Bronchial epithelial cell (primary cell): ENCODE measurements around the gene MND1. TPM values are rescaled to one million over a fixed set of nuclear protein-coding genes. Genes with fewer than 3 reads are reported as not detected.

Source experiments
- DNase-seq: peaks from one replicate; pipeline ENCODE4 v3.0.0-alpha.2; 2010; ENCODE audit warnings: low read depth
- FAIRE-seq: peaks from 2 replicates; lab custom pipeline; 2011; peaks lifted over from hg19 to GRCh38; lab: Jason Lieb, UNC
- H3K27me3 ChIP-seq: 2 replicates; pipeline ENCODE4 v1.5.1; 2011; ENCODE audit warnings: low read length; ENCODE audit not compliant: control insufficient read depth, insufficient read depth
- H3K36me3 ChIP-seq: 2 replicates; pipeline ENCODE4 v1.5.1; 2011; ENCODE audit warnings: low read length; ENCODE audit not compliant: control insufficient read depth, insufficient read depth
- H3K4me3 ChIP-seq: 2 replicates; pipeline ENCODE4 v1.5.1; 2011; ENCODE audit warnings: mild to moderate bottlenecking, low read depth, low read length, control low read depth
- total RNA-seq: library from RNA; depleted of rRNA; stranded (reverse); fragments of >200 nt; gene quantifications from 2 replicates; pipeline ENCODE4 v1.2.1, GENCODE V29; 2014
- TF ChIP-seq, protein P1 (sequence below): IDR thresholded peaks from 2 replicates; pipeline ENCODE4 v1.5.1; 2011; ENCODE audit warnings: mild to moderate bottlenecking, moderate library complexity, low read length, control low read depth, inconsistent platforms; ENCODE audit not compliant: insufficient read depth, severe bottlenecking

MND1 gene
- total RNA-seq, 1 donor from 2014 or later: 1.3 TPM

DNA sequence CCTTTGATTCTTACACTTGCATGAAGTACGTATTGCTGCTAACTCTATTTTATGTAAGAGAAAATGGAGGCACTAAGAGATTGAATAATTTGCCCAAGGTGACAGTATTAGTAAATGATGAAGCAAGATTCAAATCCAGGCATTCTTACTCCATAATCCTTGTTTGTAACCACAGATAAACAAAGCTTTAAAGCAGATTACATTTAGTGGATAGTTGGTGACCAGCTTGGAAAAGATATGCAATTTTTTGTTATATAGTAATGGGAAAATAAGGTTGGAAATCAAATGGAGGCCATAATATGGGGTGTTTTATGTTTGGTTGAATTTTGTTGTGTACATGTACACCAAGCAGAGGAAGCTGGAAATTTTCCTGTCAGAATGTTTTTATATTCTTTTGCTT is 30.8 kb downstream of the MND1 start:
- FAIRE-seq (no peak), DNase-seq (no peak)
- TF ChIP-seq, protein P1, sequence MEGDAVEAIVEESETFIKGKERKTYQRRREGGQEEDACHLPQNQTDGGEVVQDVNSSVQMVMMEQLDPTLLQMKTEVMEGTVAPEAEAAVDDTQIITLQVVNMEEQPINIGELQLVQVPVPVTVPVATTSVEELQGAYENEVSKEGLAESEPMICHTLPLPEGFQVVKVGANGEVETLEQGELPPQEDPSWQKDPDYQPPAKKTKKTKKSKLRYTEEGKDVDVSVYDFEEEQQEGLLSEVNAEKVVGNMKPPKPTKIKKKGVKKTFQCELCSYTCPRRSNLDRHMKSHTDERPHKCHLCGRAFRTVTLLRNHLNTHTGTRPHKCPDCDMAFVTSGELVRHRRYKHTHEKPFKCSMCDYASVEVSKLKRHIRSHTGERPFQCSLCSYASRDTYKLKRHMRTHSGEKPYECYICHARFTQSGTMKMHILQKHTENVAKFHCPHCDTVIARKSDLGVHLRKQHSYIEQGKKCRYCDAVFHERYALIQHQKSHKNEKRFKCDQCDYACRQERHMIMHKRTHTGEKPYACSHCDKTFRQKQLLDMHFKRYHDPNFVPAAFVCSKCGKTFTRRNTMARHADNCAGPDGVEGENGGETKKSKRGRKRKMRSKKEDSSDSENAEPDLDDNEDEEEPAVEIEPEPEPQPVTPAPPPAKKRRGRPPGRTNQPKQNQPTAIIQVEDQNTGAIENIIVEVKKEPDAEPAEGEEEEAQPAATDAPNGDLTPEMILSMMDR: no peak
- Histone ChIP-seq H3K4me3 (no peak overlapping the region), H3K27me3 (no peaks in the 10 kb centered on the region), H3K36me3 (no peaks in the 10 kb centered on the region)

DNA sequence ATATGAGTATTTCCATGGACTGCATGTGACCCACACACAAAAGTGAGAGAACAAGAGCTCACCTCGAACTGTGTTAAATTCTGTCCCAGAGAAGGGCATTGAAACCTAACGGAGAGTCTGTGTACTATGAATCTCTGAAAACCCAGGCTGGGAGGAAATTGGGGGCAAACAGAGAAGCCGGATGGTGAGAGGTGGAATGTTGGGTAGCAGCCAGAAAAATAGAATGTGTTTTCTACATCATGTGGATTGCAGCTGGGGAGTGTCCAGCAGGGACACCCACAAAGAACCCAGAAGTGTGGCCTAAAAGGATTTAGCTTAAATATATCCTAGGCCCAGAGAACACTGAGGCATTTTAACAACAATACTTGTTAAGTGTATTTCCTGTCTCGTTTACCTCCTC is 38.6 kb downstream of the MND1 start:
- FAIRE-seq (no peak), DNase-seq (no peak)
- TF ChIP-seq, protein P1: no peak
- H3K4me3 ChIP-seq: no peak overlapping the region
- H3K36me3 ChIP-seq: no peaks in the 10 kb centered on the region
- H3K27me3 ChIP-seq: no peaks in the 10 kb centered on the region

DNA sequence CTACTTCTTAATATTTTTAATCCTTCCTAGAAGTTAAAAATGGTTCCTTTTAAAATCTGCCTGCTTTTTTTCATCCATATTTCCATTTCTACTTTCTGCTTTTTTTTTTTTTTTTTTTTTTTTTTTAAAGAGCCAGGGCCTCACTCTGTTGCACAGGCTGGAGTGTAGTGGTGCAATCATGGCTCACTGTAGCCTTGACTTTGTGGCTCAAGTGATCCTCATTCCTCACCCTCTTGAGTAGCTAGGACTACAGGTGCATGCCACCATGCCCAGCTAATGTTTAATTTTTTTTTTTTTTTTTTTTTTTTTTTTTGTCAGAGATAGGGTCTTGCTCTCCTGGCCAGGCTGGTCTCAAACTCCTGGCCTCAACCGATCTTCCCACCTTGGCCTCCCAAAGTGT is 39.7 kb downstream of the MND1 start:
- DNase-seq: no peak
- no peak for FAIRE-seq
- TF ChIP-seq, protein P1: no peak
- Histone ChIP-seq H3K4me3 (no peak overlapping the region), H3K36me3 (no peaks in the 10 kb centered on the region), H3K27me3 (no peaks in the 10 kb centered on the region)

DNA sequence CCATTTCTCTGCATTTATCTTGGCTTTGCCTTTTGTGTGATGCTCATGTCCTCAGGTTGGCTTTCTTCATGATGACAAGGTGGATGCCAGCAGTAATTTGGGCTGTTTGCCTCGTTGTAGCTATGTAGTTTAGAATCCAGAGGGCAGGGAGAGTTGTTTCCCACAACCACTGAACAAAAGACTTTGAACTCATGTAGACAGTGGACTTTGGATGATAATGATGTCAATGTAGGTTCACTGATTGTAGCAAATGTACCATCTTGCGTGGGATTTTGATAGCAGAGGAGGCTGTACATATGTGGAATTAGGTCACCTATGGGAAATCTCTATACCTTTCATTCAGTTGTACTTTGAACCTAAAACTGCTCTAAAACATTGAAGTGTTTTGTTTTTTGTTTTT is 41.3 kb downstream of the MND1 start:
- TF ChIP-seq, protein P1: no peak
- Histone ChIP-seq H3K27me3 (no peaks in the 10 kb centered on the region), H3K4me3 (no peak overlapping the region), H3K36me3 (no peaks in the 10 kb centered on the region)
- DNase-seq (no peak), FAIRE-seq (no peak)

DNA sequence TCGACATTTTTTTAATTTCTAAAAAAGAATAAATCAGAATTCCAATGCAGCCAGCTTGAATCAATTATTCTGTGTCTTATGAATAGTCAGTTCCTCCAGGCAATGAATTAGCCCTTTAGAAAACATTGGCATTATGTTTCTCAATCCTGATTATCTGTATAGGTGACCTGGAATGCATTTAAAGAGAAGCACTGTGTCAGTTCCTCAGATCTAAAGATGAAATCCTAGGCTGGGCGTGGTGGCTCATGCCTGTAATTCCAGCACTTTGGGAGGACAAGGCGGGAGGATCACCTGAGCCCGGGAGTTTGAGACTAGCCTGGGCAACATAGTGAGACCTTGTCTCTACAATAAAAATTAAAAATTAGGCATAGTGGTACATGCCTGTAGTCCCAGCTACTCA is 43.5 kb downstream of the MND1 start:
- TF ChIP-seq, protein P1: no peak

DNA sequence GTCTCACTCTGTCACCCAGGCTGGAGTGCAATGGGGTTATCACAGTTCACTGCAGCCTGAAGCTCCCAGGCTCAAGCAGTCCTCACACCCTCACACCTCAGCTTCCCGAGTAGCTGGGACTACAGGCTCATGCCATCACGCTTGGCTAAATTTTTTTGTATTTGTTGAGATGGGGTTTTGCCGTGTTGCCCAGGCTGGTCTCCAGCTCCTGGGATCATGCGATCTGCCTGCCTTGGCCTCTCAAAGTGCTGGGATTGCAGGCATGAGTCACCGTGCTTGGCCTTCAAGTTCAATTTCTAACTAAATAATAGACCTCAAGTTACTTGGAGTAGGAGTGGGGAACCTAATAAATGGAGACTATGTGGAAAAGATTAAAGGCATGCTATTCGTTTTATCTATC is 48.9 kb downstream of the MND1 start:
- DNase-seq (peak; percentile 65), FAIRE-seq (no peak)

More for the DNA sequence above, 43.5 kb downstream of the MND1 start:
- no peak for FAIRE-seq
- H3K27me3 ChIP-seq: no peaks in the 10 kb centered on the region
- no peaks in the 10 kb centered on the region for H3K36me3 ChIP-seq
- no peak overlapping the region for H3K4me3 ChIP-seq
- no peak for DNase-seq

More for the DNA sequence above, 48.9 kb downstream of the MND1 start:
- H3K27me3 ChIP-seq: no peaks in the 10 kb centered on the region
- H3K4me3 ChIP-seq: no peak overlapping the region
- H3K36me3 ChIP-seq: no peaks in the 10 kb centered on the region
- TF ChIP-seq, protein P1: no peak
